Measurements from ENCODE around the gene NUBP2. TPM values are rescaled to one million over a fixed set of nuclear protein-coding genes. Genes with fewer than 3 reads are reported as not detected.

NUBP2 gene
- total RNA-seq, 4 donors from 2014 or later, result 55.4 to 115 (median 90.8) TPM

DNA sequence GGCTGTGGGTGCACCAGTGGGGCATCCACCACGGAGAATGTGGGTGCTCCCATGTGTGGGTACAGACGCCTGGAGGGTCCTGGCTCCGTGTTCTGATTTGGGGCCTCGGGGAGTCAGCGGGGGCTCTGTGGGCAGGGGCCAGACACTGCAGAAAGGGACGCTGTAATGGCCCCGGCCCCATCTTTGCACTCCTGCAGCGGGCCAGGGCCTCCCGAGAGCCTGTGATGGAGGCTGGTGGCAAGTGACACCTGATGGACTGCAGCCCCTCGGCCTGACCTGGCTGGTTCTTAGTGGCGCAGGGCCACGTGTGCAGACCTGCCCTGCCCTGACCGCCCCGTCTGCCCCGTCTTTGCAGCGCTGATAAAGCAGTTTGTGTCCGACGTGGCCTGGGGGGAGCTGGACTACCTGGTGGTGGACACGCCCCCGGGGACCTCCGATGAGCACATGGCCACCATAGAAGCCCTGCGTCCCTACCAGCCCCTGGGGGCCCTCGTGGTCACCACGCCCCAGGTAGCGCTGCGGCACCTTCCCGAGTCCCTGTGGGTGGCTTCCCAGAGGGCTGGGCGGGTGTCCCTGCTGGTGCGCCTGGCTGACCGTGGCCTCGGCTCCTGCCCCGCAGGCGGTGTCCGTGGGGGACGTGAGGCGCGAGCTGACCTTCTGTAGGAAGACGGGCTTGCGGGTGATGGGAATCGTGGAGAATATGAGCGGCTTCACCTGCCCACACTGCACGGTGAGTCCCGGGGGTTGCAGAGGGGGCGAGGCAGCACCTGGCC lies 4.7 kb downstream of the NUBP2 start:
- Histone ChIP-seq H3K36me3 (peaks cover 56% of the 10 kb centered on the region), H3K4me3 (no peak overlapping the region), H3K27ac (no peak overlapping the region), H3K27me3 (no peaks in the 10 kb centered on the region), H3K4me1 (peaks cover 50% of the 10 kb centered on the region), H3K9me3 (no peaks in the 10 kb centered on the region)
- WGBS, result 94% methylated on average over 26 of the region's 44 CpGs
- peak in 1 of 2 donors; percentile 63 for DNase-seq (ENCODE audit: low spot score in 2 of 2)
- TF ChIP-seq EP300 (IDR thresholded peaks at IDR 0.05) (no peak), POLR2AphosphoS5 (IDR thresholded peaks at IDR 0.05) (no peak), POLR2A (IDR thresholded peaks at IDR 0.05) (no peak)
- TF ChIP-seq, protein P1, sequence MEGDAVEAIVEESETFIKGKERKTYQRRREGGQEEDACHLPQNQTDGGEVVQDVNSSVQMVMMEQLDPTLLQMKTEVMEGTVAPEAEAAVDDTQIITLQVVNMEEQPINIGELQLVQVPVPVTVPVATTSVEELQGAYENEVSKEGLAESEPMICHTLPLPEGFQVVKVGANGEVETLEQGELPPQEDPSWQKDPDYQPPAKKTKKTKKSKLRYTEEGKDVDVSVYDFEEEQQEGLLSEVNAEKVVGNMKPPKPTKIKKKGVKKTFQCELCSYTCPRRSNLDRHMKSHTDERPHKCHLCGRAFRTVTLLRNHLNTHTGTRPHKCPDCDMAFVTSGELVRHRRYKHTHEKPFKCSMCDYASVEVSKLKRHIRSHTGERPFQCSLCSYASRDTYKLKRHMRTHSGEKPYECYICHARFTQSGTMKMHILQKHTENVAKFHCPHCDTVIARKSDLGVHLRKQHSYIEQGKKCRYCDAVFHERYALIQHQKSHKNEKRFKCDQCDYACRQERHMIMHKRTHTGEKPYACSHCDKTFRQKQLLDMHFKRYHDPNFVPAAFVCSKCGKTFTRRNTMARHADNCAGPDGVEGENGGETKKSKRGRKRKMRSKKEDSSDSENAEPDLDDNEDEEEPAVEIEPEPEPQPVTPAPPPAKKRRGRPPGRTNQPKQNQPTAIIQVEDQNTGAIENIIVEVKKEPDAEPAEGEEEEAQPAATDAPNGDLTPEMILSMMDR (IDR thresholded peaks at IDR 0.05), result no peak

DNA sequence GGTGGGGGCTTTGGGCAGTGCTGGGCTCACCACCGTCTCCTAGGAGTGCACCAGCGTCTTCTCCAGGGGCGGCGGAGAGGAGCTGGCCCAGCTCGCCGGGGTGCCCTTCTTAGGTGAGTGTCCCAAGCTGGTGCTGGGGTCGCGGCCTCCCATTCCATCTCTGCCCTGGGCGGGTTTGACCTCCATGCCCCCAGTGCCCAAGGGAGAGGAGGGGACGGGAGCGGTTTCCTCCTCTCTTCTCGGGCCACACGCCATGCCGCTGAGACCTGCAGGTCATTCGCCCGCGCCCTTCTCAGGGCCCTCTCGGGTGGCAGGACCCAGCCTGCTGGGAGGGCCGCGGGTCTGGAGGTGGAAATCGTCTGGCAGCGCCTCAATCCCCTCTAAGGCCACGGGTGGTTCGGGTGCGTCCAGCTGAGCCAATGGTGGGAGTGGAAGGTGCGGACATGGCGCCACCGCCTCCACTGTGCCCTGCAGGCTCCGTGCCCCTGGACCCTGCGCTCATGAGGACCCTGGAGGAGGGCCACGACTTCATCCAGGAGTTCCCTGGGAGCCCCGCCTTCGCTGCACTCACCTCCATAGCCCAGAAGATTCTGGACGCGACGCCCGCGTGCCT lies 5.4 kb downstream of the NUBP2 start:
- Histone ChIP-seq H3K27ac (no peak overlapping the region), H3K27me3 (no peaks in the 10 kb centered on the region), H3K9me3 (no peaks in the 10 kb centered on the region), H3K36me3 (peaks cover 57% of the 10 kb centered on the region), H3K4me3 (no peak overlapping the region), H3K4me1 (peaks cover 49% of the 10 kb centered on the region)
- DNase-seq (ENCODE audit: low spot score in 2 of 2), result peak in 1 of 2 donors; percentile 59
- TF ChIP-seq POLR2AphosphoS5 (IDR thresholded peaks at IDR 0.05), result no peak
- TF ChIP-seq EP300 (IDR thresholded peaks at IDR 0.05), result no peak
- WGBS, result 80% methylated on average over 20 of the region's 38 CpGs

DNA sequence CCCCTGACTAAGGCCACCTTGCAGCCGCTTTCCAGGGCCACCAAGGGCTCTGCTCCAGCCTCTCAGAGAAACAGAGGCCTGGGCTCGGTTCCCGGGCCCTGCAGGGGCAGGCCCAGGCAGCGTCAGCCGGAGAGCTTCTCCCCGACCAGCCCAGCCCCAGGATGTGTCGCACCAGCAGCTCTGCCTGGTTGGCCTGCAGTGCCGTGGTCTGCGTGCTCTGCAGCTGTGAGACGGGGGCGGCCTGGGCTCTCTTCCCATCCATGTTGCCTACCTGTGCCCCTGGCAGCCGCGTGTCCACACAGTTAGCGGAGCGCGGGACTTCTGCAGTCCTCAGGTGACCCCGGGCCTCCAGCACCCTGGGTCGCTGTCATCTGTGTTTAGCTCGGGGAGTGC lies 5.9 kb downstream of the NUBP2 start:
- peaks cover 57% of the 10 kb centered on the region for H3K36me3 ChIP-seq
- no peak for TF ChIP-seq EP300 (IDR thresholded peaks at IDR 0.05)
- TF ChIP-seq, protein P1 (IDR thresholded peaks at IDR 0.05), result no peak
- TF ChIP-seq POLR2A (IDR thresholded peaks at IDR 0.05), result no peak
- no peak for TF ChIP-seq POLR2AphosphoS5 (IDR thresholded peaks at IDR 0.05)
- H3K27ac ChIP-seq, result no peak overlapping the region

DNA sequence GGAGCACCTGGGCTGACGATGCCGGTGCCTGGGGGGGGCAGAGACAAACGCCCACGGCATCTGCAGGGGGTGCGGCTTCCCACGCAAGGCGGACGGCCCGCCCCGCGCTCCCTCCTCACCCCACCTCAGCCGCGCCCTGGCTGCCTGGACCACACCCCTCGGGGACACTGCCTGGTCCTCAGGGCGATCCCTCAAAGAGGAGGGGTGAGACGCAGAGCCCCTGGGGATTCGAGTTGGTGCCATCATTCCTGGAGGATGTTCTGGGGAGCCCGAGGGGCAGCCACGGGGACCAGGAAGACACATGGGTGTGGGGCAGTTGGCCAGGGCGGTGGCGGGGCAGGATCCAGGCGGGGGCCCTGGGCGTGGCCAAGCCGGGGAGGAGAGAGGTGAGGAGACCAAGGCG lies 6.9 kb downstream of the NUBP2 start:
- H3K4me3 ChIP-seq, result no peak overlapping the region
- TF ChIP-seq EP300 (IDR thresholded peaks at IDR 0.05) (no peak), POLR2AphosphoS5 (IDR thresholded peaks at IDR 0.05) (no peak), POLR2A (IDR thresholded peaks at IDR 0.05) (no peak)
- TF ChIP-seq, protein P1 (IDR thresholded peaks at IDR 0.05), result no peak
- peak in 1 of 2 donors; percentile 66 for DNase-seq (ENCODE audit: low spot score in 2 of 2)
- H3K36me3 ChIP-seq, result peaks cover 57% of the 10 kb centered on the region
- no peaks in the 10 kb centered on the region for H3K9me3 ChIP-seq
- H3K4me1 ChIP-seq, result peaks cover 34% of the 10 kb centered on the region
- WGBS, result 73% methylated on average over 8 of the region's 25 CpGs
- H3K27ac ChIP-seq, result no peak overlapping the region
- H3K27me3 ChIP-seq, result no peaks in the 10 kb centered on the region

More for the DNA sequence above, 5.9 kb downstream of the NUBP2 start:
- Histone ChIP-seq H3K27me3 (no peaks in the 10 kb centered on the region), H3K4me1 (peaks cover 44% of the 10 kb centered on the region), H3K9me3 (no peaks in the 10 kb centered on the region), H3K4me3 (no peak overlapping the region)
- WGBS, result 41% methylated on average over 19 of the region's 19 CpGs
- DNase-seq (ENCODE audit: low spot score in 2 of 2), result peak in 1 of 2 donors; percentile 51

DNA sequence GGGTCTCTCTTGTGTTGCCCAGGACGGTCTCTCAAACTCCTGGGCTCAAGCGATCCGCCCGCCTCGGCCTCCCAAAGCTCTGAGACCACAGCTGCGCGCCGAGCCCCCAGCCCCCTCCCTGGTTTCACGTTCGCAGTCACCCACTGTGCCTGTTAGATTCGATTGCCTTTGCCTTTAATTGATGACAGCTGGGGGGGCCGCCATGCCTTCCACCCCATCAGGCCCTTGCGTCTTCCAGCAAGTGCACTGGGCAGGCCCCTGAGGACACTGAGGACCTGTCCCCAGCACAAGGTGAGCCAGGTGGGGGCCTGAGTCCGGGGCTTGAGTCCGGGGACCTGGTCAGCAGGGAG lies 7.5 kb downstream of the NUBP2 start:
- 91% methylated on average over 13 of the region's 15 CpGs for WGBS
- H3K36me3 ChIP-seq, result peaks cover 57% of the 10 kb centered on the region

More for the DNA sequence above, 7.5 kb downstream of the NUBP2 start:
- H3K4me1 ChIP-seq, result peaks cover 28% of the 10 kb centered on the region
- DNase-seq (ENCODE audit: low spot score in 2 of 2), result no peak
- H3K9me3 ChIP-seq, result no peaks in the 10 kb centered on the region
- TF ChIP-seq POLR2A (IDR thresholded peaks at IDR 0.05) (no peak), POLR2AphosphoS5 (IDR thresholded peaks at IDR 0.05) (no peak), EP300 (IDR thresholded peaks at IDR 0.05) (no peak)
- TF ChIP-seq, protein P1 (IDR thresholded peaks at IDR 0.05), result no peak
- H3K4me3 ChIP-seq, result no peak overlapping the region
- no peaks in the 10 kb centered on the region for H3K27me3 ChIP-seq
- H3K27ac ChIP-seq, result no peak overlapping the region

All from suprapubic skin (tissue), 4 donors.